ENCODE data around the gene PDZD2. TPM values are rescaled to one million over a fixed set of nuclear protein-coding genes. Genes with fewer than 3 reads are reported as not detected.

The PDZD2 gene
- total RNA-seq, 1 experiment from 2014 or later: not detected

GRCh38 chr5:31754741-31755675 lies 116.1 kb downstream of the PDZD2 start:
- H3K36me3 ChIP-seq (ENCODE audit: low read depth): no peaks in the 10 kb centered on the region
- no peaks in the 10 kb centered on the region for H4K20me1 ChIP-seq (ENCODE audit: insufficient read depth)
- DNase-seq: no peak
- no peaks in the 10 kb centered on the region for H3K79me2 ChIP-seq (ENCODE audit: low read depth)
- BruUV-seq (replicated peaks): no TSS peak
- H3K4me3 ChIP-seq: no peak overlapping the region
- TF ChIP-seq CTCF (conservative IDR thresholded peaks at IDR 0.05) (no peak), EZH2 (IDR thresholded peaks at IDR 0.05; ENCODE audit: low read depth) (no peak)
- H3K4me2 ChIP-seq: no peak overlapping the region
- POLR2A ChIA-PET (ENCODE audit: unreplicated experiment): interaction anchor here (0.6 kb wide), 1 partner anchor 161 kb away, joined by 4 read pairs; no protein-coding TSS in a partner anchor
- H3K4me1 ChIP-seq (replicated peaks; ENCODE audit: insufficient read depth): no peaks in the 10 kb centered on the region
- H2AFZ ChIP-seq: no peak overlapping the region
- CTCF ChIA-PET: no interaction called here
- no peaks in the 10 kb centered on the region for H3F3A ChIP-seq (ENCODE audit: insufficient read depth, low read depth)
- H3K27ac ChIP-seq: no peak overlapping the region
- no peaks in the 10 kb centered on the region for H3K9me3 ChIP-seq (ENCODE audit: insufficient read depth, low read depth)
- peaks cover 94% of the 10 kb centered on the region for H3K27me3 ChIP-seq (ENCODE audit: insufficient read depth, low read depth)
- H3K9me2 ChIP-seq (ENCODE audit: insufficient read depth): no peaks in the 10 kb centered on the region
- intact Hi-C loops (cut with micrococcal nuclease; ENCODE audit: unreplicated experiment): no loop called here

GRCh38 chr5:31755676-31756230 lies 116.8 kb downstream of the PDZD2 start:
- H4K20me1 ChIP-seq (ENCODE audit: insufficient read depth): 0 out of 2 replicates have a peak, but pooled peaks cover 4% of the 10 kb centered on the region
- ChIA-PET CTCF (no interaction called here), POLR2A (ENCODE audit: unreplicated experiment) (no interaction called here)
- no peaks in the 10 kb centered on the region for H3K36me3 ChIP-seq (ENCODE audit: low read depth)
- no peaks in the 10 kb centered on the region for H3F3A ChIP-seq (ENCODE audit: insufficient read depth, low read depth)
- H3K27ac ChIP-seq: no peak overlapping the region
- H2AFZ ChIP-seq: no peak overlapping the region
- no peaks in the 10 kb centered on the region for H3K79me2 ChIP-seq (ENCODE audit: low read depth)
- H3K4me3 ChIP-seq: no peak overlapping the region
- H3K9me3 ChIP-seq (ENCODE audit: insufficient read depth, low read depth): no peaks in the 10 kb centered on the region
- H3K4me1 ChIP-seq (replicated peaks; ENCODE audit: insufficient read depth): no peaks in the 10 kb centered on the region
- BruUV-seq (replicated peaks): no TSS peak
- no peak overlapping the region for H3K4me2 ChIP-seq
- H3K9me2 ChIP-seq (ENCODE audit: insufficient read depth): no peaks in the 10 kb centered on the region
- peaks cover 94% of the 10 kb centered on the region for H3K27me3 ChIP-seq (ENCODE audit: insufficient read depth, low read depth)
- TF ChIP-seq EZH2 (IDR thresholded peaks at IDR 0.05; ENCODE audit: low read depth): no peak
- no peak for TF ChIP-seq CTCF (conservative IDR thresholded peaks at IDR 0.05)
- no peak for DNase-seq
- intact Hi-C loops (cut with micrococcal nuclease; ENCODE audit: unreplicated experiment): no loop called here

GRCh38 chr5:31757806-31758205 lies 118.9 kb downstream of the PDZD2 start:
- H3K4me1 ChIP-seq (replicated peaks; ENCODE audit: insufficient read depth): no peaks in the 10 kb centered on the region
- H3K4me3 ChIP-seq: no peak overlapping the region
- H3K4me2 ChIP-seq: no peak overlapping the region
- H3K9me2 ChIP-seq (ENCODE audit: insufficient read depth): no peaks in the 10 kb centered on the region
- no peaks in the 10 kb centered on the region for H3K36me3 ChIP-seq (ENCODE audit: low read depth)
- peaks cover 97% of the 10 kb centered on the region for H3K27me3 ChIP-seq (ENCODE audit: insufficient read depth, low read depth)
- H4K20me1 ChIP-seq (ENCODE audit: insufficient read depth): 0 out of 2 replicates have a peak, but pooled peaks cover 4% of the 10 kb centered on the region
- intact Hi-C loops (cut with micrococcal nuclease; ENCODE audit: unreplicated experiment): no loop called here
- no peak for DNase-seq
- no peak for TF ChIP-seq CTCF (conservative IDR thresholded peaks at IDR 0.05)
- no peak for TF ChIP-seq EZH2 (IDR thresholded peaks at IDR 0.05; ENCODE audit: low read depth)
- ChIA-PET POLR2A (ENCODE audit: unreplicated experiment) (no interaction called here), CTCF (no interaction called here)
- H2AFZ ChIP-seq: no peak overlapping the region
- BruUV-seq (replicated peaks): no TSS peak
- H3K27ac ChIP-seq: no peak overlapping the region
- no peaks in the 10 kb centered on the region for H3K9me3 ChIP-seq (ENCODE audit: insufficient read depth, low read depth)
- no peaks in the 10 kb centered on the region for H3F3A ChIP-seq (ENCODE audit: insufficient read depth, low read depth)
- no peaks in the 10 kb centered on the region for H3K79me2 ChIP-seq (ENCODE audit: low read depth)

All from PC-9 (cell line).